GM20431 (cell line): ENCODE results near the gene GPC3.
"Not testable (repeated sequence)": the region's sequence is repeated elsewhere in the genome, so short reads cannot be mapped to it uniquely, and the experiment has no call there.

ENCODE experiments used
- in situ Hi-C: fragments of 300-500 bp; cut with MseI, MboI; formaldehyde crosslinking; loops from one replicate; pipeline ENCODE4 v1.15.0; 2020; ENCODE audit warnings: low sequenced_read_pairs; ENCODE audit not compliant: unreplicated experiment

GPC3 gene

DNA sequence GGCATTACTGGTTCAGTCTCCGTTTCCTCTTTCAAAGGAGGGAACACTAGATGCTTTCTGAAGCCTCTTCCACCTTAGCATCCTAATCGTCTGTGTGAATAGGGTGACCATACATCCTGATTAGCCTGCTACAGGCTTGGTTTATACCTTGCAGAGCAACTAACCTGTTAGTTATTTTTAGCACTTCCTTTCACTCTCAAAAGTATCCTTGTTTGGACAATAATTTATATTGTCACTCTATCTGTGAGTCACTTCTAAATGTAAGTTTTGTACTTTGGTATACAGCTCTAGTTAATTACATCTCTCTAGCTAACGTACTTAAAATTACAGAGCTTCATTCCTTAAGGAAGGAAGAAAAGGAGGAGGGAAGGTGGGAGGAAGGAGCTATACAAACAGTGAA, 174.5 kb downstream of the GPC3 start:
- in situ Hi-C loops = no loop called here

DNA sequence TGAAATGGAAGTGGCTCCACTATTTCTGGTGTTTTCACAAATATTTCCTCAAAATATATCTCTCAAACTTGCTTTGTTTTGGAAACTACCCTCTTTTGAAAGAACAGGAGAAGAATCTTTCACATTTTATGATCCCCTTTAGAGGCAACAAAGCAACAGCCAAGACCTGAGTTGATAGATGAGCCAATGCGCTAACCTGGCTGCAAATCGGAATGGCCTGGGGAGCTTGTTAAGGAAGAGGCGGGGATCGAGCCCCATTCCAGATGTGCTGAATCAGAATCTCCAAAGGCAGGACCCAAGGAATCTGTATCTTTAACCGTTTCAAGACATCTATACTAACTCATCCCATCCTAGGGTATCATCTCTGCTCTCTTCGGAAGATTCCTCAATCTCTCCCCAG, 181.3 kb downstream of the GPC3 start:
- in situ Hi-C loops = no loop called here

DNA sequence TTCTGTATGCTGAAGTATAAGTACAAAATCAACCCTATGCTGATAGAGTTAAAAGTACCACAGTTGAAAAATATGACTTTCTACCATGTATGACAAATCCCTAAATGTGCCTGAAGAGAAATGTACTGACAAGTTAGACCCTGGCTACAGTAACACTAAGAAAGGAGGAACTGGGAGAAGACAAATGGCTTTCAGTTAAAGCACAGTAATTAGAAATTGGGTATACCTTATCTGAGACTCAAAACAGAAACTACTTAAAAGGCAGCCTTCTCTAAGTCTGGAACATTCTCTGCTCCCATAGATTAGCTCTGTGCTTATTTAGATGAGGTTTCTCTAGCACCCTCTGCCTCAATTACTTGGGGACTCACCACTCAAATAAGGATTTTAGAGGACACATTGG, 189.1 kb downstream of the GPC3 start:
- in situ Hi-C loops = loop anchor here (25.0 kb wide), 1 partner anchor 216 kb away; no protein-coding TSS in a partner anchor

DNA sequence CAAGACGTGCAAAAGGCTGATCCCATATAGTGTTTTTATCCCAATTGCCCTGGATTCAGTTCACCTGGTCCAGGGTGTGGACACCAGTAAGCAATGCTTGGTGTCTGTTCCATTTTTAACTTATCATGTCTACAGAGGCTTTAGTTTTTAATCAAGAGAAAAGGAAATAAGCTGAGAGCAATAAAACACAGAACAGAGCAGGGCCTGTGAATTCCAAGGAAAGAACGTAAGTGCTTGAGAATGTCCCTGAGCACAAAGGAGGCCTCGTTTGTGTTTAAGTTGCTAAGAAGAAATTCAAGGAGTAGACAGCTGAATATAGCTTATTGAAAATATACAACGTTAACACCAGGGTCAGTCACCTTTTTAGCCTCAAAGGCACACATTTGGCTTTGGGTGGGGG, 191.3 kb downstream of the GPC3 start:
- in situ Hi-C loops = loop anchor here (25.0 kb wide), 1 partner anchor 218 kb away; no protein-coding TSS in a partner anchor

DNA sequence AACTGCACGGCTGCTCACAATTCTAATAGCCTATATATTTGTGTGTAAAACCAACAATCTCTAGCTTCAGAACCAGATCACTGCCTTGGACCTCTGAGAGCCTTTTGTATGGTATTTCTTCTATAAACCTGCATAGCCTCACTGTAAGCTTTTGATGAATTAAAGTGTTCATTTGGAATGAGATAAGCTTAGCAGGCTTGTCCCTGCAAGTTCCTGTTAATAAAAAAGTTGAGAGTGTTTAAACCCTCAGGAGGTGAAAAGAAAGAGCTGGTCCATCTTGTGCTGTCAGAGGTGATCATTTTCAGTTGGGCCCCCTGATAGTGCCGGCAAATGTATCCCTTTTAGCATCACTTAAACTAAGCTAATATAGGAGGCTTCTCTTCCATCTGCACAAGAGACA, 191.8 kb downstream of the GPC3 start:
- in situ Hi-C loops = loop anchor here (25.0 kb wide), 1 partner anchor 219 kb away; no protein-coding TSS in a partner anchor

DNA sequence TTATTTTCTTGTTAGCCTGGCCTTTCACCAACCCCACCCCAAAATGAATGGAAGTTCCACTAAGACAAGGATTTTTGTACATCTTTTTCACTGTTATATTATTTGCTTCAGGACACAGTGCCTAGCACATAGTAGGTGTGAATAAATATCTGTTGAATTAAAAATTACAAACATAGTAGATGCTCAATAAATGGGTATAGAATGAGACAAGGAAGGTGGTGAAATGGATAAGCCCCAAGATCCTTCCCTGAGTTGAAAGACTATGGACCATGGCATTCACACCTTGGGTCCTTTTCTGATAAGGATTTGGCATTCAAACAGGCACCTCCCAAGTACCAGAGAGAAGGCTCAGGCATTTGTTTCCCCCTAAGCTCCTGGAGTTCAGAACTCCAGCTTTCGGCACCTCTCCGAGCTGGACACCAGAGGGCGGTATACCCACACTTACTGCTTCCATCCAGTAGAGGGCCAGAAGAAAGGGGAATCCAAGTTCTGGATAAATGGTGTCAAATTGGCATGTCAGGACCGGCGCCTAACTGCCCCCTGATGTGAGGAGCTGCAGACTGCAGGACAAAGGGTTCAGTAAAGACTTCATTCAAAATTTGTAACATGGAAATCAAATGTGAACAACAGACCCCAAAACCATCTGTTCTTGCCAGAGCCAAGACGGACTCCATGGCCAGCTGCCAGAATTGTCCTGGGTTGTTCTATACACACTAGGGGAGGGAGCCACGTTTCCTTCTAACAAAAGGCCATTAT, 193.0 kb downstream of the GPC3 start:
- in situ Hi-C loops = loop anchor here (25.0 kb wide), 1 partner anchor 220 kb away; no protein-coding TSS in a partner anchor

DNA sequence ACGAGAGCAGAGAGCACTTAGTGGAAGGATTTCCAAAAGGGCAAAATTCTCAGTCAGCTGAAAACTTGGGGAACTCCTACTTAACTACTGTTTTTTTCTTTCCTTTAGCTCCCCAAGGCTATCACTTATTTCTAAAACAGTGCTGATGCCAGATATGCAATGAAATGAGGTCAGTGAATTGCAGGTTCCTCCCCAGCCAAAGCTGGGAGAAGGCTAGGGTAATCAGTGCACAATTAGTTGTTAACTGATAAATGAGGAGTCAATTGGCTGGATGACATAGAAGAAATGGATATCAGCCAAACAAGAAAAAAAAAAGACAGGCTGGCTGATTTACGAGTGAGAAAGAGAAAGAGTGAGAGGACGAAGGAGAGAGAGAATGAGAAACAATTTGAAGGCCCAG, 195.6 kb downstream of the GPC3 start:
- in situ Hi-C loops = loop anchor here (25.0 kb wide), 1 partner anchor 222 kb away; no protein-coding TSS in a partner anchor

DNA sequence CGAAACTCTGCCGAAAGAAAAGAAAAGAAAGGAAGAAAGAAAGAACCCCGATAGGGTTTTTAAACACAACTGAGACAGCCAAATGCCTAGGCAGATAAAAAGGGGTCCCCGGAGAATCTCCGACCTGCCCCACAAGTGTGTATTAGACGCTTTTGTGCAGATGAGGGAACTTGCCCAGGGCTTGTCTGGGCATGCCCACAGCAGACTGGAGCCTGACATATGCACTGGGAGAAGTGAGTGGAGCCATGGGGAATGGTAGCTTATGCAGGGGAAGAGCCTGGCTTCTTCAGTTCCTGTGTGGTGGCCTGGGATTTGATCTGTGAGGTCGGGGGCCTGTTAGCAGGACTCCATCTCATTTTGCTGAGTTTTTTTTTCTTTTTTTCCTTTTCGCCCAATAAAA, 199.0 kb downstream of the GPC3 start:
- in situ Hi-C loops = loop anchor here (25.0 kb wide), 1 partner anchor 226 kb away; no protein-coding TSS in a partner anchor

DNA sequence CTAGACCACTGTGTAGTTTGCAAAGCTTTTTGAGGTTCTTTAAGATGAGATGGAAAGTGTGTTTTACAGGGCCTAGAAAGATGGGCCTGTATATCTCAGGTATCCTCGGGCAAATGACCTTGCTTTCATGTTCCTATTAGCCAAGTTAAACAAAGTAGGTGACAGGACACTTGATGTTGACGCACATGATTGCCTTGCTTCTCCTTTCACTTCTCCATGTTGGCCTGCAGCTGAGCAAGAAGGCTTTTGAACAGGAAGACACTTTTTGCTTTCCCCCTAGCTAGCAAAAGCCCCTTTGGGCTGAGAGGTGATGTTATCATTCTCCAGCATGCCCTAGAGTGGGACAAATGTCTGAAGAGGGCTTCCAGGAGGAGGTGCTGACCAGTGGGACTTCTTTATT, 202.1 kb downstream of the GPC3 start:
- in situ Hi-C loops = loop anchor here (25.0 kb wide), 1 partner anchor 229 kb away; no protein-coding TSS in a partner anchor

DNA sequence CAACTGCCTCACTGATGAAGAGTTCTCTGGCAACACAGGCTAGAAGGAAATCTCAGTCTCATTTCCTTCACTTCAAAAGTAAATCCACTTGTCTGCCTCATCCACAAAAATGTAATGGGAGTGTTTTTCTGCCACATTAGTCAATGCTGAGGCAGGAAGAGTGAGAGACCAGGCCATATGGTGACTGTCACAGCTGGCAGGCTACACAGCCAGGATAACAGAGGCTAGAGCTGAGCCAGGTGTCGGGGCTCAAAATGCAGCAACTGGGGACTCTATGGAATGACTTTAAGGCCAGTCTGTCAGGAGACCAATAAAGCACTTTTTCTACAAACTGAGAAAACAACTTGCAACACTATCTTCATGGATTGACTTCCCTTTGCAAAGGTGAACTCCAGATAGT, 204.2 kb downstream of the GPC3 start:
- in situ Hi-C loops = loop anchor here (25.0 kb wide), 1 partner anchor 231 kb away; no protein-coding TSS in a partner anchor

DNA sequence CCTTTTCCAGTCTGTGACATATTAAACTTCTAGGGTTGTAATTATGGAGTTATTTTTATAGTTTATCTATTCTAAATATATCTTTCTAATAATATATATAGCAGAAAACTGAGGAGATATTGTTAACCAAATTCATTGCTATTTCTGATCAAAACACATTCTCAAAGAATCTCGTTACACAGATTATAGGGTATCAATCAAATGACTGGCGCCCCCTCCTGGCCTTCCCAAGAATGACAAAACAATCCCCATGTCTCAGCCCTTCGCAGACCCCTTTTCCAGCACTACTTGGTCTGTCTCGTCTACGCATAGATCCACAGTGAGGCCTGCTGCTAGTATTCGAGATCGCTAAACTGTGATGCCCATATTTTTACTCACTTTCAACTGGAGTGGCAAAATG, 209.3 kb downstream of the GPC3 start:
- in situ Hi-C loops = loop anchor here (25.0 kb wide), 1 partner anchor 236 kb away; no protein-coding TSS in a partner anchor

DNA sequence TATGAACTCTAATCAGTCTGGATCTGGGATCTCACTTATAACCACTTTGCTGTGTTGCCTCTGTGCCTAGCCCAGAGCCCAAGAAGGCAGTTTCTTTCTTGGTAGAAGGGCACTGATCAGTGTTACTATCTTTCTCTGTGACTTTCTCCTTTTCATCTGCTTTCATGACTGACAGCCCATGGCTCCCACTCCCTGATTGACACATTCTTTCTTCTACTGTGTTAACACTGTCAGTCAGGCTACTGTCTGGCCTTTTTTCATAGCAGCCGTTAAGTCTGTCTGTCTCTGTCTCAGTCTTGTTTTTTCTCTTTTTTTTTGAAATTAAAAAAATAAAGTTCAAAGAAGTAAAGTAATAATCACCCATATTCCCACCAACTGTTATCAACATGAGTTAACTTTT, 210.6 kb downstream of the GPC3 start:
- in situ Hi-C loops = loop anchor here (25.0 kb wide), 1 partner anchor 237 kb away; no protein-coding TSS in a partner anchor

DNA sequence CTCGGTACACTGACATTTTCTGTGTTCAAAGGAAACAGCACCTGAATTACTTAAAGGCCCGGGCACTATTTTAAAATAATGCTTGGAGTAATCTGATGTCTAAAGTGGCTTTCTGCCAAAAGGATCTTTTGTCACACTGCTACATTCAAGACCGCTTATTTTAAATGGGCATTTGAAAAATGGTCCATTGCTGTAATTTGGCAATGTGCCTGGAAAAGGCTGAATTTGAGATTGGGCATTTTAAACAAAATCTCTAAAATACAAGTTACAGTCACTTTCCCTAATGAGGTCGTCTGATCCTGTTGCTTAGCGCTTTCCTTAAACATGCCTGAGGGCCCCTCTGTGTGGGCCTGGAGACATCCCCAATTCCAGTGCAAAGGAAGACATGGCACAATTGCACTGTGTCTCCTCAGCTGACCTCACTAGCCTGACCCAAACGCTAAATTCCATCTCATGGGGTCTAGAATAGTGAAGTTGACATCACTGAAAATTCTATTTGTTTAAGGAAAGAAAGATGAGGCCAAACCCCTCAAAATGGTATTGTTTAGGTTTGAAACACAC, 214.2 kb downstream of the GPC3 start:
- in situ Hi-C loops = no loop called here

DNA sequence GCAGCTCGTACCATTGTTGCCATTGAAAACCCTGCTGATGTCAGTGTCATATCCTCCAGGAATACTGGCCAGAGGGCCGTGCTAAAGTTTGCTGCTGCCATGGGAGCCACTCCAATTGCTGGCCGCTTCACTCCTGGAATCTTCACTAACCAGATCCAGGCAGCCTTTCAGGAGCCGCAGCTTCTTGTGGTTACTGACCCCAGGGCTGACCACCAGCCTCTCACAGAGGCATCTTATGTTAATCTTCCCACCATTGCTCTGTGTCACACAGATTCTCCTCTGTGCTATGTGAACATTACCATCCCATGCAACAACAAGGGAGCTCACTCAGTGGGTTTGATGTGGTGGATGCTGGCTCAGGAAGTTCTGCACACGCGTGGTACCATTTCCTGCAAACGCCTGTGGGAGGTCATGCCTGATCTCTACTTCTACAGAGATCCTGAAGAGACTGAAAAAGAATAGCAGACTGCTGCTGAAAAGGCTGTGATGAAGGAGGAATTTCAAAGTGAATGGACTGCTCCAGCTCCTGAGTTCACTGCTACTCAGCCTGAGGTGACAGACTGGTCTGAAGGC, 222.3 kb downstream of the GPC3 start:
- in situ Hi-C loops = not testable (repeated sequence)

DNA sequence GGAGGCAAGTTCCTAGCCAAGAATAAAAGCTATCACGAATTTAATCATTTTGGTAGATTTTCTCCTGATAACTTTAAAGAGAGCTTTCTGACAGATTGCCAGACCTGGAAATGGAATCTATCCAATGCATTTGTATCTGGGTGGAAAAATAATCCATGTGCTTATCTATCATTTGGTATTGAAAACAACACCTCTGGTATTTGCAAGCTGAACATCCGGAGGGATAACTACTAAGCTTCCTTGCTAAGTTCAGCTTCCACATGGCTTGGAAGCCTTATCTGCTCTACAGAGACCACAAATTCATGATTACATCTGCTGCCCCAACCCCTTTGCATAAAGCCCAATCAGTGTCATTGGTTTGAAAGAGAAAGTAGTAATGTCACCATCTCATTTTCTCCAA, 230.7 kb downstream of the GPC3 start:
- in situ Hi-C loops = no loop called here

DNA sequence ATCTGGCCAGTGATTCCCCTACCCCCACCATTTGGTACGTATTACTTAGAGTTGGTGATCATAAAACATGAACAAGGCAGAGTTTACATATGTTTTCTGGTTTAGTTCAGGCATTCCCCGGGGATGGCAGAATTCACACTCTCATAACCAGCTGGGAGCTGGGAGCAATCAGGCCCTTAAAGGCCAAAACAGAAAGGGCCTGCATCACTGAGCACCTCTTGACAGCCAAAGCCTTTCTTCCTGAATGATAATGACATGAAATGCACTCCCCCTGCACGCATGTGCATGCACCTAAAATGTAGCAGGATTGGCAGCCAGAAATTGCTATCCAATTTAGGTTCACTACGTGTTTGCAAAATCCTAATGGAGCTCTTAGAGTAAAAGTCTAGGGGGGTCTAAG, 235.4 kb downstream of the GPC3 start:
- in situ Hi-C loops = no loop called here

DNA sequence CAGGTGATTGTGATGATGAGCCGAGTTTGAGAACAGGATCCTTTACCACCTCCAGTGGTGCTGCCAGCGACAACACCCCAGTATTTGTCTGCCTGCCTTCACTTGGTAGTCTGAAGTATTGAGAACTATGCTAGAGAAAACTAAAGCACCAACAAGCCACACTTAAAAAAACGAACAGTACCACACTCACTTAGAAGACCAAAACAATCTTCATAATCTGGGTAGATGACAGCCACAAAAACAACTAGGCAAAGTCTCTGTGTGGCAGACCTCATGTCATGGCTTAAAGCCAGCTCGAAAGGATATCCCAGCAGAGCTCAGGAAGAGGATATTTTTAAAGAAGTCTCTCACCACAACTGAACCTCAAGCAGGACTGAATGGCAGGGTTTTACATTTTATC, 236.0 kb downstream of the GPC3 start:
- in situ Hi-C loops = no loop called here

DNA sequence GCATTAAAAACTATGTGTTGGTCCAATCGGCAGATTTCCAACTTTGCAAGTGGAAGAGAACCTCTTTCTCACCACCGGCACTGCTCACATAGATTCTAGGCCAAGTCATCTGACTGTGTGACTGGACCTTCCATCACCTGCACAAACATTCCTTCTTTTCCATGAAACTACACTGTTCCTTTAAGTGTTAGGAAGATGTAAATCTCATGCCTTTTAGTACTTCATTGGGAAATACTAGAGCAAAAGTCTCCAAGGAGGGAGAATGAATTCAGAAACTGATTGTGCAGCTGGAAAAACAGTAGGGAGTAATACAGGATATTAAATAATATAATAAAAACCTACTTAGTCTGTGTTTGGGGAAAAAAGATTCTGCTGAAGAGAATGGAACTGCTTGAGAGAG, 238.2 kb downstream of the GPC3 start:
- in situ Hi-C loops = no loop called here

DNA sequence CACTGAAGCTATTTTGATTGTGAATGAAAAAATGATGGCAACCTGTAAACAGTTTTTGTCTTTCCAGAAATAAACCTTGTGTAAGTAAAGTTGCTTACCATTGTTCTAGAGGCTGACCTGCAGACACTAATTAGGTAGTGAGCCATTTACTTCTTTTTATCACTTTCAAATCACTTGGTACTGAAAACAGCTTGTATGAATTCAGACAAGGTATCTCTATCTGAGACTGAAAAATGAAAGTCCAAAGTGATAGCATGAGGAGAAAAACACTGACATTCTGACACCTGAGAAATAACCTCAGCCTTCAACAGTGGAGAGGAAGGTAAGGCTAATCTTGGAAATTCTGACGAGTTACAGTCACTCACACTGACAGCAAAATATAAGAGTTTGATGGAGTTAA, 238.8 kb downstream of the GPC3 start:
- in situ Hi-C loops = no loop called here

DNA sequence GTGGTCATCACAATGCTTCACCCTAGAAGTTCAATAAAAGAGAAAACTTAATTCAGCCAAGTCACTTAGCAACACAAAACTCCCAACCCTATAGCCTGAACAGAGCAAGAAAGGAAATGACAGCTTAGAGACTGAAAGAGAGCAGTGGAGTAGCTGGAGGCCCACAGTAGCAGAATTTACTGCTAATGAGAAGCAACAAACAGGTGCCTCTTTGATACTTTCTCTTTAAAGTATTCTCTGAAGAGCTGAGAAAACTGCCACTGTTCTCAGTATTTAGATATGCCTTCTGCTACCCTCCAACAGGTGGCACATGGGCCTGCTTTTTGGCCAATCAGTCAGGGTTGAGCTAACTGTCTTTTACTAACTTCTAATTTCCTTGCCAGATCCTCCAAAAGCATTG, 240.0 kb downstream of the GPC3 start:
- in situ Hi-C loops = no loop called here
